WERI-Rb-1 (cell line): ENCODE data around the gene PGC.

ENCODE experiments used
- DNase-seq: peaks from one replicate; pipeline ENCODE4 v3.0.0-alpha.2; 2020
- H3K27ac ChIP-seq: fragments of 250-450 bp; sonication (Bioruptor Pico); 2 replicates; pipeline ENCODE4 v1.5.1; 2020; ENCODE audit warnings: mild to moderate bottlenecking, moderate library complexity
- H3K27me3 ChIP-seq: fragments of 250-450 bp; sonication (Bioruptor Pico); 2 replicates; pipeline ENCODE4 v1.5.1; 2021; ENCODE audit warnings: mild to moderate bottlenecking, low read depth, moderate library complexity; ENCODE audit not compliant: insufficient read depth, severe bottlenecking
- H3K36me3 ChIP-seq: fragments of 250-450 bp; sonication (Bioruptor Pico); 2 replicates; pipeline ENCODE4 v1.5.1; 2020; ENCODE audit warnings: mild to moderate bottlenecking, moderate library complexity
- H3K4me3 ChIP-seq: 2 replicates; pipeline ENCODE4 v1.5.1; 2011; ENCODE audit warnings: low read depth, mild to moderate bottlenecking, control low read depth, low read length
- H3K9me3 ChIP-seq: fragments of 250-450 bp; sonication (Bioruptor Pico); 2 replicates; pipeline ENCODE4 v1.5.1; 2021; ENCODE audit warnings: mild to moderate bottlenecking, moderate library complexity; ENCODE audit not compliant: severe bottlenecking
- CTCF ChIP-seq: IDR thresholded peaks from 2 replicates; pipeline ENCODE4 v1.5.1; 2011; ENCODE audit warnings: low read depth, mild to moderate bottlenecking, control low read depth, inconsistent platforms, low read length

The PGC gene

DNA sequence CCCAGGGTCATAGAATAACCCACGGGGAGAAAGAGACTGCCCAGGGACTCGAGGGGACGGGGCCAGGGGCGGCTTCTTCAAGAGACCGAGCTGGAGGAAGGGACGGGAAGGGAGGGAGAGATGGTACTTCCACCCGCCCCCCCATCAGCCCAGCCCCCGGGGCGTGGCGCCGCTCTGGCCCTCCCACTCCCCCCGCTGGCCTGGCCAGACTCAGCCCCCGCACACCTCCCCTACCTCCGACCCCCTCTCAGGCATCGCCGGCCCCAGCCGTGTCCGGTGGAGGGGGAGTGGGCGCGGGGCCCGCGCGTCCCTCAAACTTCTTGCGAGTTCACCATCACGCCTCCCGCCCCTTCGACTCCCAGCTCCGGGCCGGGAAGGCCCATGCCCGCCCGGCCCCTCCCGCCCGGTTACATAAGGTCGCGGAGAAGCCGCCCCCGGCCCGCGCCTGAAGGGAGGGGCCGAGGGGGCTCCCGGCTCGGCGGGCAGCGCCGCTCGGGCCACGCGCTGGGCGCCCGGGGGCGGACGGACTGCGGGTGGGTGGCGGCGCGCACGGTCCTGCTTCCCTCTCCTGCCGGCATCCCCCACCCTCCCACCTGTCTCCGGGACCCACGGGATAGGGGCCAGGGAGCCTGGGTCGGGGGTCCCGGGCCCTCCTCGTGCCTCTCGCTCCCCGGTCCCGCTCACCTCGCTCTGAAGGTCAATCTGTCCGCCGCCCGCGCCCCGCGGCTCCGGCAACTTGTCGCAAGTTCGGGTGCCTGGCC, 12.4 kb downstream of the PGC start:
- Histone ChIP-seq H3K4me3 (peak overlapping the region; percentile 77), H3K9me3 (no peaks in the 10 kb centered on the region), H3K27ac (peak overlapping the region; percentile 64), H3K27me3 (no peaks in the 10 kb centered on the region), H3K36me3 (no peaks in the 10 kb centered on the region)
- peak; percentile 94 for DNase-seq
- TF ChIP-seq CTCF, result no peak

DNA sequence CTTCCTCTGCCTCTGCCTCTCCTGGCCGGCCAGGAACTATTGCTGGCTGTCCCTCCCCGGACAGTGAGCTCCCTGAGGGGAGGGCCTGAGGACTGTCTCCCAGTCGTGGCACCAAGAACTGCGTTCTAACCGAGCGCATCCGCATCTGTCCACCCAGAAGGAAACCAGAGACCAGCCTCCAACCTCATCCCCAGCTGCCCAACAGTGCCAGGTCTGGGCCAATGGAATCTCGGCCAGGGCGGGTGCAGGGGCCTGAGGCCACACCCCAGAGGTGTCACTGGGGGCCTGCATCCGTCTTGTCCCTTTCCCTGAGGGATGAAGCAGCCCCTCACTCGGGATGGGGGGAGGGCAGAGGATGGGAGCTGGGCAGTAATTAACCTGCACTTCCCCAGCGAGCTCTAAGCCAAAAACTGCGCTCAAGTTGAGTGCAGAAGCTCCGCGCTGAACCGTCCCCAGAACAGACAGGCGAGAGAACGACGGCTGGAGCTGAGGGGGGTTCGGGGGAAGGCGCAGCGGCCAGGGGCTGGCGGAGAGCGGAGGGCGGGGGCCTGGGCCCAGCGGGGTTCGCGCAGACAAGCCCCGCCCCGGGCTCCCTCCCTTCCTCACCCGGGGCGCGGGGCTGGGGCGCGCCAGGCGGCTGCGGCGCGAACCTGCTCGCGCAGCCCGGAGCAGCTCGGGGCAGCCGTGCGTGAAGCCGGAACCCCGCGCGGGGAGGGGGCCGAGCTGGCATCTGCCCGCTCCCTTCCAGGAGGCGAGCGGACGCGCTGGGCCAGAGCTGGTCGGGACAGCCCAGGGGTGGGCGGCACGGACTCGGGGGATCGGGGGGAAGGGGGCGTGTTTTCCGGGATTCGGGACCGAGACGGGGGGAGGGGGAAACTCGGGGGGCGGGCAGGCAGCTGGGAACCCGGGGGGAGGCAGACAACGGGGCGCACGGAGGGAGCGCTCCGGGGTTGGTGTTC, 13.2 kb downstream of the PGC start:
- Histone ChIP-seq H3K27me3 (no peaks in the 10 kb centered on the region), H3K27ac (peak overlapping the region; percentile 64), H3K9me3 (no peaks in the 10 kb centered on the region), H3K36me3 (no peaks in the 10 kb centered on the region), H3K4me3 (peak overlapping the region; percentile 77)
- DNase-seq, result peak; percentile 92
- 0 out of 2 replicates have a peak, but pooled peaks have one; percentile 12 for TF ChIP-seq CTCF

GRCh38 chr6:41733360-41733706, 13.9 kb downstream of the PGC start:
- DNase-seq, result no peak
- Histone ChIP-seq H3K27me3 (no peaks in the 10 kb centered on the region), H3K36me3 (no peaks in the 10 kb centered on the region), H3K27ac (peak overlapping the region; percentile 64; the same call in 1 of the 2 replicates), H3K9me3 (no peaks in the 10 kb centered on the region), H3K4me3 (peak overlapping the region; percentile 77)
- no peak for TF ChIP-seq CTCF

DNA sequence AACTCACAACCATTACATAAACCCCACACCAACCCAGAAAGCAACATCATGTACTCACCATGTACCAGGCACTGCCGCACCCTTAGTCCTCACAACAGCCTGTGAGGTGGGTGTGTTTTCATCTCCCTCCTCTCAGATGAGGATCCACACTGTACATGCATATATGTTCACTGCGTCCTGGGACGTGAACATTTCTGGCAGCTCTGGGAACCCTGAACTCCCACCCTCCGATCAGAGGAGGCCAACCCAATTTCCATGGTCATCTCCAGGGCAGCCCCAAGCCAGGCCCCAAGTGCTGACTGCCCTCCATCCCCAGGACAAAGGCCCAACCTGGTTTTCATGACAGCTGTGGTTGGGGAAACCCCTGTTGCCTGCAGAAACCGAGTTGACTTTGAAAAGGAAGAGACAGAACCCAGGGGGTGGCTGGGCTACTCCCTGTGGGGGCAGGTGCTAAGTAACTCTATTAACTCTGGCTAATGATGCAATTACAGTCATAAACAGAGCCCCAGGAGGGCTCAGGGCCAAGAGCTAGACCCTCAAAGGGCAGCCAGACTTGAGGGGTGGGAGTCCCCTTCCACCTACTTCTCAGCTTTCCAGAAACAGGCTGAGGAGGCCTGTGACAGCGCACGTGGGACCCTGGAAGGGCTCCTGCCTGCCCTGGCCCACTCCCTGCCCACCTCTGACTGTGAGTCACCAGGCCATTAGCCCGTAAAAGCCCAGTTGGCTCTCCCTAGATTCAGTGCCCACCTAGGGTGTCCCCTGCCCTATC, 14.4 kb downstream of the PGC start:
- Histone ChIP-seq H3K27me3 (no peaks in the 10 kb centered on the region), H3K36me3 (no peaks in the 10 kb centered on the region), H3K9me3 (no peaks in the 10 kb centered on the region), H3K27ac (no peak overlapping the region; the same call in 1 of the 2 replicates), H3K4me3 (peak overlapping the region; percentile 77)
- DNase-seq, result no peak
- no peak for TF ChIP-seq CTCF

GRCh38 chr6:41732149-41732548, 15.0 kb downstream of the PGC start:
- no peak overlapping the region for H3K27ac ChIP-seq
- no peaks in the 10 kb centered on the region for H3K9me3 ChIP-seq
- H3K27me3 ChIP-seq, result no peaks in the 10 kb centered on the region
- DNase-seq, result no peak
- no peaks in the 10 kb centered on the region for H3K36me3 ChIP-seq
- TF ChIP-seq CTCF, result no peak
- H3K4me3 ChIP-seq, result no peak overlapping the region
